Measurements from ENCODE around the gene ACOT11. TPM values are rescaled to one million over a fixed set of nuclear protein-coding genes. Genes with fewer than 3 reads are reported as not detected.
A peak's percentile ranks its signal among the peaks of the same experiment; 100 is the strongest.

Gene ACOT11
- total and polyA plus RNA-seq, 2 of the 13 experiments (the other 11 are each of a cell fraction or from before 2014, with no cell fraction given), result 2.6 to 3.3 TPM

DNA sequence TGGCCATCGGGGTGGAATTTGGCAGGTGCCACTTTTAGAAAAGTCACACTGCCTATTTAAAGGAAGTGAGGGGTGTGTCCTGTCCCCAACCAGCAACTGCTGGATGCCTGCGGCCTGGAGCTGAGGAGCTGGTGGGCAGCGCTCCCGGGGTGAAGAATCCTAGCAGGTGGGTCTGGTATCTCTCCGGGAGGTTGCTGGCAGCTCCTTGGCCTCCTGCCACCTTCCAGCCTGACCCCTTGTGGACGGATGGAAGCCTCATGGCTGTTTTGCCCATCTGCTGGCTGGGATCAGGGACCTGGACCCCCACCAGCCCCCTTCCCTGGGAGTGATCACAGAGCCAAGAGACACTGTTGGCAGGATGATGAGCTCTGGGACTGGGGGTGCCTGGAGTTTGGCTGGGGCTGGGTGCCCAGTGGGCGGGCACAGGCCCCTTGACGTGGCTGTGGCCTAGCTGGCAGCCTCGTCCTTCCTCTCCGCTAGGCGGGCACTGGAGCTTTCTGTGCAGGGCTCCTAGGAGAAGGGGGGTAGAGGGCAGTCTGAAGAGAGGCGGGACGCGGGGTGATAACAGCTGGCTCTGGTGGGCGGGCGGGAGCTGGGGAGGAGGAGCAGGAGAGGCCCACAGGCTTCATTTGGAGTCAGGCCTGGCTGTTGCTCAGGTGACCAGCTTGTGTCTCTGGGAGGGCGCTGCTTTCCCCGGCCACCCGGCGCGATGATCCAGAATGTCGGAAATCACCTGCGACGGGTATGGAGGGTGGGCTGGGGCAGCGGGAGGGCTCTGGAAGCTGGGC lies at the start of gene ACOT11 (continued):
- no peak for TF ChIP-seq SIX1 (CRISPR knock-in tag; IDR thresholded peaks at IDR 0.05; ENCODE audit: borderline replicate concordance)
- no peak for TF ChIP-seq ATF7 (IDR thresholded peaks at IDR 0.05)
- no peak; the same call in 1 of the 2 replicates for TF ChIP-seq ATF7 (CRISPR knock-in tag; IDR thresholded peaks at IDR 0.05)
- no peak for TF ChIP-seq ZNF720 (CRISPR knock-in tag; IDR thresholded peaks at IDR 0.05)
- TF ChIP-seq DMAP1 (CRISPR knock-in tag; IDR thresholded peaks at IDR 0.05), result 0 out of 2 replicates have a peak, but pooled peaks have one; percentile 20
- no peak for TF ChIP-seq ZMAT3 (CRISPR knock-in tag; conservative IDR thresholded peaks at IDR 0.05)
- TF ChIP-seq ZSCAN29 (CRISPR knock-in tag; conservative IDR thresholded peaks at IDR 0.05), result no peak
- TF ChIP-seq ISX (CRISPR knock-in tag; conservative IDR thresholded peaks at IDR 0.05), result no peak
- TF ChIP-seq MAX (IDR thresholded peaks at IDR 0.05), result peak; percentile 39; the same call in 1 of the 2 replicates
- peak; percentile 67 for TF ChIP-seq ZFY (CRISPR knock-in tag; IDR thresholded peaks at IDR 0.05)
- TF ChIP-seq PTBP1 (IDR thresholded peaks at IDR 0.05; ENCODE audit: low read depth, low read length, poor library complexity, severe bottlenecking), result no peak
- TF ChIP-seq HNRNPLL (IDR thresholded peaks at IDR 0.05; ENCODE audit: low read depth, low read length, poor library complexity, severe bottlenecking), result peak; percentile 24
- TF ChIP-seq ZNF10 (CRISPR knock-in tag; IDR thresholded peaks at IDR 0.05; ENCODE audit: borderline replicate concordance, low read depth), result no peak
- TF ChIP-seq, protein P1, sequence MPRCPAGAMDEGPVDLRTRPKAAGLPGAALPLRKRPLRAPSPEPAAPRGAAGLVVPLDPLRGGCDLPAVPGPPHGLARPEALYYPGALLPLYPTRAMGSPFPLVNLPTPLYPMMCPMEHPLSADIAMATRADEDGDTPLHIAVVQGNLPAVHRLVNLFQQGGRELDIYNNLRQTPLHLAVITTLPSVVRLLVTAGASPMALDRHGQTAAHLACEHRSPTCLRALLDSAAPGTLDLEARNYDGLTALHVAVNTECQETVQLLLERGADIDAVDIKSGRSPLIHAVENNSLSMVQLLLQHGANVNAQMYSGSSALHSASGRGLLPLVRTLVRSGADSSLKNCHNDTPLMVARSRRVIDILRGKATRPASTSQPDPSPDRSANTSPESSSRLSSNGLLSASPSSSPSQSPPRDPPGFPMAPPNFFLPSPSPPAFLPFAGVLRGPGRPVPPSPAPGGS (CRISPR knock-in tag; IDR thresholded peaks at IDR 0.05), result no peak
- no peak for TF ChIP-seq ZNF44 (CRISPR knock-in tag; IDR thresholded peaks at IDR 0.05)
- no peak for TF ChIP-seq PCBP2 (optimal IDR thresholded peaks at IDR 0.05; ENCODE audit: low read depth, low read length, poor library complexity, severe bottlenecking)
- TF ChIP-seq, protein P2, sequence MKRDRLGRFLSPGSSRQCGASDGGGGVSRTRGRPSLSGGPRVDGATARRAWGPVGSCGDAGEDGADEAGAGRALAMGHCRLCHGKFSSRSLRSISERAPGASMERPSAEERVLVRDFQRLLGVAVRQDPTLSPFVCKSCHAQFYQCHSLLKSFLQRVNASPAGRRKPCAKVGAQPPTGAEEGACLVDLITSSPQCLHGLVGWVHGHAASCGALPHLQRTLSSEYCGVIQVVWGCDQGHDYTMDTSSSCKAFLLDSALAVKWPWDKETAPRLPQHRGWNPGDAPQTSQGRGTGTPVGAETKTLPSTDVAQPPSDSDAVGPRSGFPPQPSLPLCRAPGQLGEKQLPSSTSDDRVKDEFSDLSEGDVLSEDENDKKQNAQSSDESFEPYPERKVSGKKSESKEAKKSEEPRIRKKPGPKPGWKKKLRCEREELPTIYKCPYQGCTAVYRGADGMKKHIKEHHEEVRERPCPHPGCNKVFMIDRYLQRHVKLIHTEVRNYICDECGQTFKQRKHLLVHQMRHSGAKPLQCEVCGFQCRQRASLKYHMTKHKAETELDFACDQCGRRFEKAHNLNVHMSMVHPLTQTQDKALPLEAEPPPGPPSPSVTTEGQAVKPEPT (CRISPR knock-in tag; IDR thresholded peaks at IDR 0.05; ENCODE audit: low read depth), result 0 out of 2 replicates have a peak, but pooled peaks have one; percentile 30
- TF ChIP-seq SMAD3 (CRISPR knock-in tag; IDR thresholded peaks at IDR 0.05), result no peak
- TF ChIP-seq BHLHE40 (IDR thresholded peaks at IDR 0.05; ENCODE audit: low read length), result no peak
- no peak for TF ChIP-seq HDAC1 (CRISPR knock-in tag; IDR thresholded peaks at IDR 0.05)
- TF ChIP-seq MTF1 (CRISPR knock-in tag; IDR thresholded peaks at IDR 0.05), result no peak
- TF ChIP-seq MEIS1 (CRISPR knock-in tag; IDR thresholded peaks at IDR 0.05; ENCODE audit: borderline replicate concordance), result 0 out of 2 replicates have a peak, but pooled peaks have one; percentile 46
- no peak for TF ChIP-seq ZNF761 (CRISPR knock-in tag; conservative IDR thresholded peaks at IDR 0.05)
- TF ChIP-seq, protein P3, sequence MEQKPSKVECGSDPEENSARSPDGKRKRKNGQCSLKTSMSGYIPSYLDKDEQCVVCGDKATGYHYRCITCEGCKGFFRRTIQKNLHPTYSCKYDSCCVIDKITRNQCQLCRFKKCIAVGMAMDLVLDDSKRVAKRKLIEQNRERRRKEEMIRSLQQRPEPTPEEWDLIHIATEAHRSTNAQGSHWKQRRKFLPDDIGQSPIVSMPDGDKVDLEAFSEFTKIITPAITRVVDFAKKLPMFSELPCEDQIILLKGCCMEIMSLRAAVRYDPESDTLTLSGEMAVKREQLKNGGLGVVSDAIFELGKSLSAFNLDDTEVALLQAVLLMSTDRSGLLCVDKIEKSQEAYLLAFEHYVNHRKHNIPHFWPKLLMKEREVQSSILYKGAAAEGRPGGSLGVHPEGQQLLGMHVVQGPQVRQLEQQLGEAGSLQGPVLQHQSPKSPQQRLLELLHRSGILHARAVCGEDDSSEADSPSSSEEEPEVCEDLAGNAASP (CRISPR knock-in tag; IDR thresholded peaks at IDR 0.05; ENCODE audit: borderline replicate concordance), result no peak
- no peak for TF ChIP-seq ZNF264 (CRISPR knock-in tag; IDR thresholded peaks at IDR 0.05)
- TF ChIP-seq SUZ12 (IDR thresholded peaks at IDR 0.05; ENCODE audit: low read depth, low read length), result no peak

All from HepG2 (cell line).